ENCODE data around the gene LLGL2. TPM values are rescaled to one million over a fixed set of nuclear protein-coding genes. Genes with fewer than 3 reads are reported as not detected.
A peak's percentile ranks its signal among the peaks of the same experiment; 100 is the strongest.
"Not testable (repeated sequence)": the region's sequence is repeated elsewhere in the genome, so short reads cannot be mapped to it uniquely, and the experiment has no call there.

LLGL2 gene
- total RNA-seq, 1 experiment from 2014 or later = 6.6 TPM

GRCh38 chr17:75591722-75592302, 66.3 kb downstream of the LLGL2 start:
- in situ Hi-C loops (cut with HindIII; ENCODE audit: low pct_unique_long_range_greater_than_20kb, low sequenced_read_pairs) = no loop called here
- no peak for DNase-seq (ENCODE audit: low read depth, low spot score)

- DNase-seq (ENCODE audit: low read depth, low spot score) = no peak
- in situ Hi-C loops (cut with HindIII; ENCODE audit: low pct_unique_long_range_greater_than_20kb, low sequenced_read_pairs) = no loop called here
Observed at GRCh38 chr17:75592348-75593020, 67.0 kb downstream of the LLGL2 start.

- DNase-seq (ENCODE audit: low read depth, low spot score); in situ Hi-C loops (cut with HindIII; ENCODE audit: low pct_unique_long_range_greater_than_20kb, low sequenced_read_pairs): not testable (repeated sequence)
Observed at GRCh38 chr17:75593430-75593829, 67.9 kb downstream of the LLGL2 start.

DNA sequence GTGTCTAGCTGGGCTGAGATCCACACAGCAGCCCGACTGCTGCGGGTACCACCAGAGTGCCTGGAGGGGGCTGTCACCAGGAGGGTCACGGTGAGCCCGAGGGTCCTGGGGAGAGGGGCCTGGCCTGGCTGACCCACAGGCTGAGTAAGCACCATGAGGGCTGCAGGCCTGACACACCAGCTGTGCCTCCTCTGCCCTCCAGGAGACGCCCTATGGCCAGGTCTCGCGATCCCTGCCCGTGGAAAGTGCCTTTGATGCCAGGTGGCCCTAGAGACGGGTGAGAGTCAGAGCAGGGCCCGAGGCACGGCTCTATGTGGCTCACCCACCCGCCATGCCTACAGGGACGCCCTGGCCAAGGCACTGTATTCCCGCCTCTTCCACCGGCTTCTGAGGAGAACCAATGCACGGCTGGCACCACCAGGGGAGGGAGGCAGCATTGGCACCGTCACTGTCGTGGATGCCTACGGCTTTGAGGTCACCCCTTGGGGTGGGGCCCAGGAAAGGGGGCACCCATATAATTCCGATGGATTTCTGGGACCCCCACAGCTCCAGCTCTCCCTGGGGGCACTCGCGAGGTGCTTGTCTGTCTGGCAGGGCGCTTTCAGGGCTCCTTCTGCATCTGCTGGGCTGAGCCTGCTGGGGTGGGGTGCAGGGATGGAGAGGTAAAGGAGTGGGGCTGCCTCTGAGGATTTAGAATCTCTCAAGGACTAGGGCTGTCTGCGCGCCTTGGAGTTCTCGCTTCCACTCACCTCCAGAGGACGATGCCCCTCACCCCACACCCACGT, 69.2 kb downstream of the LLGL2 start:
- DNase-seq (ENCODE audit: low read depth, low spot score) = peak; percentile 45
- in situ Hi-C loops (cut with HindIII; ENCODE audit: low pct_unique_long_range_greater_than_20kb, low sequenced_read_pairs) = no loop called here

- in situ Hi-C loops (cut with HindIII; ENCODE audit: low pct_unique_long_range_greater_than_20kb, low sequenced_read_pairs) = no loop called here
- DNase-seq (ENCODE audit: low read depth, low spot score) = no peak
Observed at GRCh38 chr17:75595284-75595919, 69.9 kb downstream of the LLGL2 start.

DNA sequence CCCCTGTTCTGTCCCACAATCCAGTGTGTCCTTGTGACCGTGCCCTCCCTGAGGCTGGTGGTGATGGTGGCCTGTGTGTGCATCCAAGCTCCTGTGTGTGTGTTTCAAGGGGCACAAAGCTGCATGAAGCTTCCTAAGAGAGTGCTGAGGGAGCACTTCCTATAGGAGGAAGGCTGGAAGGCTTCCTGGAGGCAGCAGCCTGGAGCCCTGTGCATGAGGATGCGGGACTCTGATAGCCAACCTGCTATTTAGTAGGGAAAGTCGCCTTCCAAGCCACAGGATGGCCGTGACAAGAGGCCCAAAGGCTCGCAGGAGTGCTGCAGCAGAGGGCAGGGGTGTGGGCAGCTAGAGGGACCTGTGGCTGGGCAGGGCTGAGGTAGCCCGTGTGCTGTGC, 70.4 kb downstream of the LLGL2 start:
- no peak for DNase-seq (ENCODE audit: low read depth, low spot score)
- in situ Hi-C loops (cut with HindIII; ENCODE audit: low pct_unique_long_range_greater_than_20kb, low sequenced_read_pairs) = no loop called here

GRCh38 chr17:75596320-75597087, 71.0 kb downstream of the LLGL2 start:
- no peak for DNase-seq (ENCODE audit: low read depth, low spot score)
- in situ Hi-C loops (cut with HindIII; ENCODE audit: low pct_unique_long_range_greater_than_20kb, low sequenced_read_pairs) = no loop called here

DNA sequence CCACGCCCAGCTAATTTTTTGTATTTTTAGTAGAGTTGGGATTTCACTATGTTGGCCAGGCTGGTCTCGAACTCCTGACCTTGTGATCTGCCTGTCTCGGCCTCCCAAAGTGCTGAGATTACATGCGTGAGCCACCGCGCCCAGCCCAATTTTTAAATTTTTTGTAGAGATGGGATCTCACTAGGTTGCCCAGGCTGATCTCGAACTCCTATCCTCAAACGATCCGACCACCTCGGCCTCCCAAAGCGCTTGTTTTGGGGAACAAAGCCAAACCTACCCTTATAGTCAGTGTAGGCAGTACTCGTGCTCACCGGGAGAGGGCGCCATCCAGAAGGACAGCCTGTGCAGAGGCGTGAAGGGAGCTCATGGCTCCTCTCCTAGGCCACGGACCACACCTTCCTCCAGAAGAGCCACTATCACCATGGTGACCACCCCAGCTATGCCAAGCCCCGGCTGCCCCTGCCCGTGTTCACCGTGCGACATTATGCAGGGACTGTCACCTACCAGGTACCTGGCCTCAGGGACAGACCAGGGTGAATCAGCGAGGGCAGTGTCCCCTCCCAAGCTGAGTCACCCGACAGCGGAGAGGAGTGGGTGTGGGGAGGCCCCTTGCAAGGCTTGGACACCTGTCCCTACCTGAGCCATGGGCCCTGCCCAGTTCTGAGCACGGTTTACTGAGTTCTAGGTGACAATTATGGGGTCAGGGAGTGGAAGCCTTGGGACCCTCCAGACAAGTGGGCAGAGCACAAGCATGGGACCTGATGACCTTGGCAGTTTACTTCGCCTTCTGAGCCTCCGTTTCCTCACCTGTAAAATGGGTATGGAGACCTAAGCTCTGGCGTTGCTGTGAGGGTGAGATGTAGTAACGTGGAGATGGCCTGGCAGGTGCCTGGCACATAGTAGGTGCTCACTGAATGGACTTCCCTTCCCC, 75.8 kb downstream of the LLGL2 start:
- peak; percentile 93 for DNase-seq (ENCODE audit: low read depth, low spot score)
- in situ Hi-C loops (cut with HindIII; ENCODE audit: low pct_unique_long_range_greater_than_20kb, low sequenced_read_pairs) = no loop called here

GRCh38 chr17:75602644-75603043, 77.1 kb downstream of the LLGL2 start:
- DNase-seq (ENCODE audit: low read depth, low spot score) = no peak
- in situ Hi-C loops (cut with HindIII; ENCODE audit: low pct_unique_long_range_greater_than_20kb, low sequenced_read_pairs) = no loop called here

DNA sequence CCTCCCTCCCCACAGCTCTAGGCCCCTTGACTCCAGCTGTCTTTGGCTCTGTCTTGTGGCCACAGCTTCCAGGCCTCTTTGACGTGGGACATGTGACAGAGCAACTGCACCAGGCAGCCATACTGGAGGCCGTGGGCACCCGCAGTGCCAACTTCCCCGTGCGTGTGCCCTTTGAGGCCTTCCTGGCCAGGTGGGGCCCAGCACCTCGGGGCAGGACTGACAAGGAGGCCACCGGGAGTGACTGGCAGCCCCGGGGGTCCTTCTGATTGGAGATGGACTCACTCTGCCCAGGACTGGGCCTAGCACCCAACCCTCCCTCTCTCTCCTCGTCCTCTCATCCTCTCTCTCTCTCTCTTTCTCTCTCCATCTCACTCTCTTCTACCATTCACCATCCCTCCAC, 77.6 kb downstream of the LLGL2 start:
- DNase-seq (ENCODE audit: low read depth, low spot score) = no peak
- in situ Hi-C loops (cut with HindIII; ENCODE audit: low pct_unique_long_range_greater_than_20kb, low sequenced_read_pairs) = no loop called here

- DNase-seq (ENCODE audit: low read depth, low spot score) = no peak
- in situ Hi-C loops (cut with HindIII; ENCODE audit: low pct_unique_long_range_greater_than_20kb, low sequenced_read_pairs) = no loop called here
Observed at GRCh38 chr17:75604034-75604695, 78.7 kb downstream of the LLGL2 start.

DNA sequence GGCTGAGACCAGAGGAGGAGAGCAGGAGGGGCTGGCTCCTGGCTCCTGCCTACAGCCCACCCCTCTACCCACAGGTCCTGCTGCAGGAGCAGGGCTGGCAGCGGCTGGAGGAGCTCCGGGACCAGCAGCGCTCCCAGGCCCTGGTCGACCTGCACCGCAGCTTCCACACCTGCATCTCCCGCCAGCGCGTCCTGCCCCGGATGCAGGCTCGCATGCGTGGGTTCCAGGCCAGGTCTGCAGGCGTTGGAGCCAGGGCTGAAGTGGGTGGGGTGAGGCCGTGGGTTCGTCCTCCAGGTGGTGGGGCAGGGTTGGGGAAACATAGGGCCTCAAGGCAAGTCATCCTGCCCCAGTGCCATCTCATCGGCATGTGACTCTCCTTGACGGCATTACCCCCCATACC, 80.3 kb downstream of the LLGL2 start:
- in situ Hi-C loops (cut with HindIII; ENCODE audit: low pct_unique_long_range_greater_than_20kb, low sequenced_read_pairs) = no loop called here
- DNase-seq (ENCODE audit: low read depth, low spot score) = no peak

DNA sequence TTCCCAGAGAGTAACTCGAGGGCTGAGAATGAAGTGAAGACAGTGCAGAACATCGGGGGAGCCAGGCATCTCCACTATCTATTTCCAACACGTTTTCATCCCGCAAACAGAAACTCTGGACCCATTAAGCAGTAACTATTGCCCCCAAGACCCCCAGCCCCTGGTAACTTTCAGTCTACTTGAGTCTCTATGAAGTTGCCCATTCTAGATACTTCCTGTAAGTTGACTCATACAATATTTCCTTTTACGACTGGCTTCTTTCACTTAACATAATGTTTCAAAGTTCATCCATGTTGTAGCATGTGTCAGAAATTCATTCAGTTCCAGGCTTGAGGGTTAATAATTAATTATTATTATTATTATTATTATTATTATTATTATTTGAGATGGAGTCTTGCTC, 81.6 kb downstream of the LLGL2 start:
- no peak for DNase-seq (ENCODE audit: low read depth, low spot score)
- in situ Hi-C loops (cut with HindIII; ENCODE audit: low pct_unique_long_range_greater_than_20kb, low sequenced_read_pairs) = no loop called here

DNA sequence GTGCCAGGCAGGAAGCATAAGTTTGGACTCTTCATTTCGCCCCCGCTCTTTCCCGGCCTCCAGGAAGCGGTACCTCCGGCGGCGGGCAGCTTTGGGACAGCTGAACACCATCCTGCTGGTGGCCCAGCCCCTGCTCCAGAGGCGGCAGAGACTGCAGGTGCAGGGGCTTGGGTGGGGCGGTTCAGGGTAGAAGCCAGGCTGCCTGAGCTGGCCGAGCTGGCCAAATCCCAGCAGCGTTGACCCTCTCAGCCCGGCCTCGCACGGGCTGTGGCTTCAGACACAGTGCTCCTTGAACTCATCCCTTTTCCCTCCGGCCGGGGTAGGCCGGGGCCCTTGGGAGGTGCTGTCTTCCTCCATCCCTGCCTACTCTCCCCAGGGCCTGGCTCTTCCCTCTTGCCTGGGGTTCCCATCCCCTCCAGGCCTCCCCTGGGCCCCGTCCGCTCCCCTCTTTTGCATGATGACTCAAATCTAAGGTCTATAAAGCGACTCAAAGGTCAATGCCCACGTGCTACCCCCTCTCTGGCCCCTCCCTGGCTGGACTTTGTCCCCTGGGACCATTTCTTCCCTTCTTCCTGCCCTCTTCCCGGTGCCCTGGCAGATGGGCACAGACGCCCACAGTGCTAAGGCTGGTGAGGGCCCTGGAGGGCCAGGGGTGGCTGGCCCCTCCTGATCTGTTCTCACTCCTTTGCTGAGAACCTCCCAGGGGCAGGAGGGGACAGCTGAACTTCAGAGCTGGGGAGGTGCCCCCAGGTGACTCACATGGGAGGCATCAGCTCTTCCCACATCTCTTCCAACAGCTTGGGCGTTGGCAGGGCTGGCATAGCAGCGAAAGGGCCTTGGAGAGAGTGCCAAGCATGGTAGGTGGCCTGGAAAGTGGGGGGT, 84.8 kb downstream of the LLGL2 start:
- peak; percentile 28 for DNase-seq (ENCODE audit: low read depth, low spot score)
- in situ Hi-C loops (cut with HindIII; ENCODE audit: low pct_unique_long_range_greater_than_20kb, low sequenced_read_pairs) = no loop called here

DNA sequence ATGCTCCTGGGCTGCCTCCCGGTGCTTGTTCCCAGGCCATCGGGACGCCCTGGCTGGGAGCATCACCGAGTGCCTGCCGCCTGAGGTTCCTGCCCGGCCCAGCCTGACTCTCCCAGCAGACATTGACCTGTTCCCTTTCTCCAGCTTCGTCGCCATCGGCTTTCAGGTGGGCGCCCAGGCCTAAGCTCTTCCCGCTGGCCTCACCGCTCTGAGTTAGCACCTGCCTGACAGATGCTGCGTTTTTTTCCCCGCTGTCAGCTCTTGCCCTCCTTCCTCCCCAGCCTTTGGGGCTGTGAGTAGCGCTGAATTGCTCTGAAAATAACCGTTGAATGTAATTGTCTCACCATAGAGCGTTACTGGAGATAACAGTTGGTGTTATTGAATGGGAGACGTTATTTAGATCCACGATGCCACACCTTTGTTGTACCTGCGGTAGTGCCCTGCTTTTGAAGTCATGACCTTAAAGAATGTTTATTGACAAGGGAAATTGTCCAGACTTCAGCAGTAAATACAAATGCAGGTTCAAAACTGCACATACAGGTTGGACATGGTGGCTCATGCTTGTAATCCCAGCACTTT, 86.4 kb downstream of the LLGL2 start:
- in situ Hi-C loops (cut with HindIII; ENCODE audit: low pct_unique_long_range_greater_than_20kb, low sequenced_read_pairs) = no loop called here
- no peak for DNase-seq (ENCODE audit: low read depth, low spot score)

Data from SK-MEL-5 (cell line).